ENCODE measurements around the gene THTPA. TPM values are rescaled to one million over a fixed set of nuclear protein-coding genes. Genes with fewer than 3 reads are reported as not detected.

The THTPA gene
- total and polyA plus RNA-seq, 10 donors = 4.5 to 25.4 (median 17.8) TPM

DNA sequence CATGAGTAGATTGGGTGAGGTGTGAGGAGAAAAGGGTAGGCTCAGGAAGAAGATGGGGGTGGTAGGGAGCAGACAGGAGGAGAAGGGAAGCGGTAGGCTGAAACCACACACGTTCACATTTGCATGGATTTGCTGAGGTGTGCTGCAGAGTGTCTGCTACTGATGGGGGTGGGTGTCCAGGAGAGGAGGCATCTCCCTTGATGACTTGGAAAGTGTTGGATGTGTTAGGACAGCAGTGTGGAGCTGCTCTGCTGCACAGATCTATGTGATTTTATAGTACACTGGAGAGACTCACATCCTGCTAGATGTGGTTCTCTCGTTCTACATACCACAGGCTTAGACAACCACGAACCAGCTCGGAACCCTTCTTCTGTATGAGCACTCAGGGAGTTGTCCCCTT is 13.8 kb upstream of the THTPA start:
- 73 to 90% (median 78%) methylated on average over 5 of the region's 5 CpGs for WGBS, 5 donors
- intact Hi-C loops (cut with DNase I; ENCODE audit: low total_unique reads) = no loop called here
- no peaks in the 10 kb centered on the region for H3K36me3 ChIP-seq
- no peak overlapping the region for H3K27ac ChIP-seq
- TF ChIP-seq, protein P1, sequence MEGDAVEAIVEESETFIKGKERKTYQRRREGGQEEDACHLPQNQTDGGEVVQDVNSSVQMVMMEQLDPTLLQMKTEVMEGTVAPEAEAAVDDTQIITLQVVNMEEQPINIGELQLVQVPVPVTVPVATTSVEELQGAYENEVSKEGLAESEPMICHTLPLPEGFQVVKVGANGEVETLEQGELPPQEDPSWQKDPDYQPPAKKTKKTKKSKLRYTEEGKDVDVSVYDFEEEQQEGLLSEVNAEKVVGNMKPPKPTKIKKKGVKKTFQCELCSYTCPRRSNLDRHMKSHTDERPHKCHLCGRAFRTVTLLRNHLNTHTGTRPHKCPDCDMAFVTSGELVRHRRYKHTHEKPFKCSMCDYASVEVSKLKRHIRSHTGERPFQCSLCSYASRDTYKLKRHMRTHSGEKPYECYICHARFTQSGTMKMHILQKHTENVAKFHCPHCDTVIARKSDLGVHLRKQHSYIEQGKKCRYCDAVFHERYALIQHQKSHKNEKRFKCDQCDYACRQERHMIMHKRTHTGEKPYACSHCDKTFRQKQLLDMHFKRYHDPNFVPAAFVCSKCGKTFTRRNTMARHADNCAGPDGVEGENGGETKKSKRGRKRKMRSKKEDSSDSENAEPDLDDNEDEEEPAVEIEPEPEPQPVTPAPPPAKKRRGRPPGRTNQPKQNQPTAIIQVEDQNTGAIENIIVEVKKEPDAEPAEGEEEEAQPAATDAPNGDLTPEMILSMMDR (IDR thresholded peaks at IDR 0.05 in 8 of 11, conservative IDR thresholded peaks at IDR 0.05 in 3 of 11) = no peak
- no peak for TF ChIP-seq POLR2AphosphoS5 (IDR thresholded peaks at IDR 0.05)
- TF ChIP-seq POLR2A (IDR thresholded peaks at IDR 0.05) = no peak
- no peaks in the 10 kb centered on the region for H3K9me3 ChIP-seq
- H3K27me3 ChIP-seq (replicated peaks in 1 of 7) = no peaks in the 10 kb centered on the region
- no peak overlapping the region for H3K4me3 ChIP-seq
- peak; percentile 18 for DNase-seq
- H3K4me1 ChIP-seq = peaks cover 0 to 18% (median 9%) of the 10 kb centered on the region in 6 donors

- no peaks in the 10 kb centered on the region for H3K9me3 ChIP-seq
- TF ChIP-seq POLR2AphosphoS5 (IDR thresholded peaks at IDR 0.05) (no peak), POLR2A (IDR thresholded peaks at IDR 0.05) (no peak)
- TF ChIP-seq, protein P1 (IDR thresholded peaks at IDR 0.05 in 8 of 11, conservative IDR thresholded peaks at IDR 0.05 in 3 of 11) = no peak
- peaks cover 0 to 25% (median 11%) of the 10 kb centered on the region in 6 donors for H3K4me1 ChIP-seq
- H3K27ac ChIP-seq = no peak overlapping the region
- no peak overlapping the region for H3K4me3 ChIP-seq
- intact Hi-C loops (cut with DNase I; ENCODE audit: low total_unique reads) = no loop called here
- no peak for DNase-seq
- 93 to 98% (median 95%) methylated on average over 5 of the region's 5 CpGs for WGBS, 5 donors
- H3K27me3 ChIP-seq (replicated peaks in 1 of 7) = no peaks in the 10 kb centered on the region
- H3K36me3 ChIP-seq = no peaks in the 10 kb centered on the region
Measured at GRCh38 chr14:23543403-23543802, 12.7 kb upstream of the THTPA start.

GRCh38 chr14:23544511-23545447 is 11.3 kb upstream of the THTPA start:
- intact Hi-C loops (cut with DNase I; ENCODE audit: low total_unique reads) = loop anchor here (5.0 kb wide), 1 partner anchor 72 kb away; no protein-coding TSS in a partner anchor
- TF ChIP-seq POLR2A (IDR thresholded peaks at IDR 0.05) = no peak
- TF ChIP-seq, protein P1 (IDR thresholded peaks at IDR 0.05 in 8 of 11, conservative IDR thresholded peaks at IDR 0.05 in 3 of 11) = no peak
- TF ChIP-seq POLR2AphosphoS5 (IDR thresholded peaks at IDR 0.05) = peak in 1 of 3 donors; percentile 31
- WGBS, 5 donors = 51 to 62% (median 61%) methylated on average over 25 of the region's 25 CpGs

More at GRCh38 chr14:23544511-23545447, 11.3 kb upstream of the THTPA start:
- peak; percentile 69 for DNase-seq
- Histone ChIP-seq H3K4me3 (no peak overlapping the region), H3K27me3 (replicated peaks in 1 of 7) (no peaks in the 10 kb centered on the region), H3K9me3 (no peaks in the 10 kb centered on the region), H3K27ac (peak overlapping the region in 5 of 8 donors; percentile 13 to 48 (median 46)), H3K36me3 (no peaks in the 10 kb centered on the region), H3K4me1 (peaks cover 0 to 19% (median 6%) of the 10 kb centered on the region in 6 donors)

Measured in spleen (tissue), 11 donors.